ENCODE results near the gene RRP9. TPM values are rescaled to one million over a fixed set of nuclear protein-coding genes. Genes with fewer than 3 reads are reported as not detected.

The RRP9 gene
- total and polyA plus RNA-seq, 2 donors (not counting 1 experiment from before 2014, with no cell fraction given) = 10.6 to 19.7 TPM

DNA sequence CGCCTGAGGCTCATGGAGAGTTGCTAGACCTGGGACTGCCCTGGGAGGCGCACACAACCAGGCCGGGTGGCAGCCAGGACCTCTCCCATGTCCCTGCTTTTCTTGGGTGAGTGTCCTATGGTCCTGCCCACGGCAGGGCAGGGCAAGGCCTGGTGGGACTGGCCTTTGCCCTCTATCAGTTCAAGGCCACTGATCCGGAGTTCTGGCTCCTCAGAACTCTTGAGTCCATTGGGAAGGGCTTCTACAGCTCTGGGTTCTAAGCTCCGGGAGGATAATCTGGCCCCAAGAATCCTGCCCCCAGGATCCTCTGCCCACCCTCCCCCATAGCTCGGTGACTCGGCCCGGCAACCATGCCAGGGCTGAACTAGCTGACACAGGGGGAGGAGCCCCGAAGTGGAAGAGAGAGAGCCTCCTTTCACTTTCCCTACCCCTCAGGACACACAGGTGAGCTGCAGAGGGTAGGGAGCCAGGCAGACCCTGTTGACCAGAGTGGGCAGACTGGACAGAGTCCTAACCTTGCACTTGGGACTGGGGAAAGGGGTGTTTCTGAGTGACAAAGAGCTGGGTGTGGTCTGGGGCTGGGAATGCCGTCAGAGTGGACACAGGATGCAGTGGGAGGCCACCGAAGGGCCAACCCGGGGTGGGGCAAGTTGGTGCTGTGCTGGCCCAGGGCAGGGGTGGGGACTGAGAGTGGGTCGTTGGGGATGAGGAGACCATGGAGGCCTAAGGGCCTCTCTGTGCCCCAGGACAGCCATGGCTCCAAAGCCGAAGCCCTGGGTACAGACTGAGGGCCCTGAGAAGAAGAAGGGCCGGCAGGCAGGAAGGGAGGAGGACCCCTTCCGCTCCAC lies 1.1 kb upstream of the RRP9 start:
- no peak for TF ChIP-seq EZH2 (IDR thresholded peaks at IDR 0.05; ENCODE audit: low read length, missing control alignments)
- TF ChIP-seq, protein P1, sequence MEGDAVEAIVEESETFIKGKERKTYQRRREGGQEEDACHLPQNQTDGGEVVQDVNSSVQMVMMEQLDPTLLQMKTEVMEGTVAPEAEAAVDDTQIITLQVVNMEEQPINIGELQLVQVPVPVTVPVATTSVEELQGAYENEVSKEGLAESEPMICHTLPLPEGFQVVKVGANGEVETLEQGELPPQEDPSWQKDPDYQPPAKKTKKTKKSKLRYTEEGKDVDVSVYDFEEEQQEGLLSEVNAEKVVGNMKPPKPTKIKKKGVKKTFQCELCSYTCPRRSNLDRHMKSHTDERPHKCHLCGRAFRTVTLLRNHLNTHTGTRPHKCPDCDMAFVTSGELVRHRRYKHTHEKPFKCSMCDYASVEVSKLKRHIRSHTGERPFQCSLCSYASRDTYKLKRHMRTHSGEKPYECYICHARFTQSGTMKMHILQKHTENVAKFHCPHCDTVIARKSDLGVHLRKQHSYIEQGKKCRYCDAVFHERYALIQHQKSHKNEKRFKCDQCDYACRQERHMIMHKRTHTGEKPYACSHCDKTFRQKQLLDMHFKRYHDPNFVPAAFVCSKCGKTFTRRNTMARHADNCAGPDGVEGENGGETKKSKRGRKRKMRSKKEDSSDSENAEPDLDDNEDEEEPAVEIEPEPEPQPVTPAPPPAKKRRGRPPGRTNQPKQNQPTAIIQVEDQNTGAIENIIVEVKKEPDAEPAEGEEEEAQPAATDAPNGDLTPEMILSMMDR (conservative IDR thresholded peaks at IDR 0.05 in 1 of 2, IDR thresholded peaks at IDR 0.05 in 1 of 2; ENCODE audit: low read depth in 1 of 2, low read length in 2 of 2) = no peak
- Histone ChIP-seq H3K36me3 (ENCODE audit: control insufficient read depth, insufficient read depth, low read length) (peaks cover 2% of the 10 kb centered on the region), H3K27me3 (ENCODE audit: control insufficient read depth, insufficient read depth, low read length) (no peaks in the 10 kb centered on the region), H3K4me3 (replicated peaks in 1 of 4; ENCODE audit: control extremely low read depth in 1 of 4, insufficient read depth in 1 of 4, low read depth in 3 of 4, low read length in 4 of 4) (peak overlapping the region; percentile 29 to 53 (median 41)), H3K9ac (ENCODE audit: insufficient read depth, low read length) (peak overlapping the region; percentile 84), H4K20me1 (ENCODE audit: control insufficient read depth, extremely low read depth, insufficient read depth, low read length) (no peaks in the 10 kb centered on the region), H3K4me1 (ENCODE audit: control insufficient read depth, extremely low read depth, insufficient read depth, low read length) (peaks cover 15% of the 10 kb centered on the region), H3K79me2 (ENCODE audit: control insufficient read depth, insufficient read depth, low read length) (peaks cover 19% of the 10 kb centered on the region), H3K9me3 (ENCODE audit: control insufficient read depth, insufficient read depth, low read depth, low read length) (no peaks in the 10 kb centered on the region), H3K4me2 (ENCODE audit: extremely low read depth, insufficient read depth, low read length) (peak overlapping the region; percentile 84), H3K27ac (ENCODE audit: insufficient read depth, low read length) (peak overlapping the region; percentile 94), H2AFZ (ENCODE audit: low read length) (peak overlapping the region; percentile 82)
- peak; percentile 47 to 48 for DNase-seq (ENCODE audit: low read depth in 2 of 2)

DNA sequence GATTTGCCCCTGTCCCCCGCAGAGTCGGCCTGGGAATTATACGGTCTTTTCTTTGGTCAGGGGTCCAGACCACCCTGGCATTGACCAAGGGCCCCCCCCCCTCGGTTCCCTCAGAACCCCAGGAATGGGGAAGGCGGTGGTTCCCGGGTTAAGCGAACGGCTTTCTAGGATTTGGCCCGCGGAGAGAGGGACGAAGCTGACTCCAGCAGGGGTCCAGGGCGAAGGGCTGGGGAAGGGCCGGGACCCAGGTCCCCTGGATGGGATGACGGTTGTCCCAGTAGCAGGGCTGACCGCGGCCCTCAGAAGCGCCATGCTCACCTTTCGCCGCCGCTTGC lies 274 bp downstream of the RRP9 start:
- Histone ChIP-seq H3K79me2 (ENCODE audit: control insufficient read depth, insufficient read depth, low read length) (peaks cover 19% of the 10 kb centered on the region), H3K4me3 (replicated peaks in 1 of 4; ENCODE audit: control extremely low read depth in 1 of 4, insufficient read depth in 1 of 4, low read depth in 3 of 4, low read length in 4 of 4) (peak overlapping the region; percentile 46 to 90 (median 64)), H3K27me3 (ENCODE audit: control insufficient read depth, insufficient read depth, low read length) (no peaks in the 10 kb centered on the region), H4K20me1 (ENCODE audit: control insufficient read depth, extremely low read depth, insufficient read depth, low read length) (no peaks in the 10 kb centered on the region), H3K27ac (ENCODE audit: insufficient read depth, low read length) (peak overlapping the region; percentile 40), H3K4me1 (ENCODE audit: control insufficient read depth, extremely low read depth, insufficient read depth, low read length) (peaks cover 15% of the 10 kb centered on the region), H3K9ac (ENCODE audit: insufficient read depth, low read length) (peak overlapping the region; percentile 68), H3K4me2 (ENCODE audit: extremely low read depth, insufficient read depth, low read length) (peak overlapping the region; percentile 91), H3K9me3 (ENCODE audit: control insufficient read depth, insufficient read depth, low read depth, low read length) (no peaks in the 10 kb centered on the region), H3K36me3 (ENCODE audit: control insufficient read depth, insufficient read depth, low read length) (peaks cover 4% of the 10 kb centered on the region), H2AFZ (ENCODE audit: low read length) (no peak overlapping the region)
- TF ChIP-seq EZH2 (IDR thresholded peaks at IDR 0.05; ENCODE audit: low read length, missing control alignments) = no peak
- TF ChIP-seq, protein P1 (conservative IDR thresholded peaks at IDR 0.05 in 1 of 2, IDR thresholded peaks at IDR 0.05 in 1 of 2; ENCODE audit: low read depth in 1 of 2, low read length in 2 of 2) = no peak
- DNase-seq (ENCODE audit: low read depth in 2 of 2) = no peak

DNA sequence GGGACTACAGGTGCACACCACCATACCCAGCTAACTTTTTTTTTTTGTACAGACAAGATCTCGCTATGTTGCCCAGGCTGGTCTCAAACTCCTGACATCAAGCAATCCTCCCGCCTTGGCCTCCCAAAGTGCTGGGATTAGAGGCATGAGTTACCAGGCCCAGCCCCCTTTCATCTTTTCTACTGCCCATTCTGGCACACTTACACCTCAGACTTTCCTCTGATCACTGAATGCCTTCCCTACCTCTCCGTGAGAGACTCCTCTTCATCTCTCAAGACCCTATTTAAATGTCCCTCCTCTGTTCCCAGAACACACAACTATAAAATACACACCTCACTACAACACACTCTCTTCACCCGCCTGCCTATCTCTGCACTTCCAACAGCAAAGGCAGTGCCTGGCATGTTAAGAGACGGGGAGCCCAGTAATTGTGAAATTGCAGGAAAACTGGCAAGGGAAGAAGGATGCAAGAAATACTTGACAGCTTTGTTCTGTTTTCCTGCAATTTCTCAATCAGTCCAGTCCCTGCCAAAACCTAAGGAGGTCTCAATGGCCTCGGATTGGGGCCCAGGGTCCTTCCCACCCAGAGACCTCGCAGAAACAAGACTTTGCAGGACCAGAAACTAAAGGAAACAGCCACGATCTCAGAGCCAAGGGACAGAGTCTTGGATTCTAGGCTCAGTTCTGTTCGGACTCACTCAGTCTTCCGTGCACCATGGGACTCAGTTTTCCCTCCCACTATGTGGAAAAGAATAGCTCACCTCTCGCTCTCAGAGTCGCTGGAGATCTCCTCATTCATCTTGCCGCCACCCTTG lies 849 bp downstream of the RRP9 start:
- no peak overlapping the region for H2AFZ ChIP-seq (ENCODE audit: low read length)
- peaks cover 15% of the 10 kb centered on the region for H3K4me1 ChIP-seq (ENCODE audit: control insufficient read depth, extremely low read depth, insufficient read depth, low read length)
- H4K20me1 ChIP-seq (ENCODE audit: control insufficient read depth, extremely low read depth, insufficient read depth, low read length) = no peaks in the 10 kb centered on the region
- H3K79me2 ChIP-seq (ENCODE audit: control insufficient read depth, insufficient read depth, low read length) = peaks cover 19% of the 10 kb centered on the region
- peak overlapping the region; percentile 68 for H3K9ac ChIP-seq (ENCODE audit: insufficient read depth, low read length)
- H3K36me3 ChIP-seq (ENCODE audit: control insufficient read depth, insufficient read depth, low read length) = peaks cover 7% of the 10 kb centered on the region
- peak in 1 of 2 donors; percentile 30 for DNase-seq (ENCODE audit: low read depth in 2 of 2)
- H3K9me3 ChIP-seq (ENCODE audit: control insufficient read depth, insufficient read depth, low read depth, low read length) = no peaks in the 10 kb centered on the region
- H3K4me3 ChIP-seq (replicated peaks in 1 of 4; ENCODE audit: control extremely low read depth in 1 of 4, insufficient read depth in 1 of 4, low read depth in 3 of 4, low read length in 4 of 4) = peak overlapping the region; percentile 46 to 90 (median 64)
- no peak for TF ChIP-seq EZH2 (IDR thresholded peaks at IDR 0.05; ENCODE audit: low read length, missing control alignments)
- TF ChIP-seq, protein P1 (conservative IDR thresholded peaks at IDR 0.05 in 1 of 2, IDR thresholded peaks at IDR 0.05 in 1 of 2; ENCODE audit: low read depth in 1 of 2, low read length in 2 of 2) = no peak
- H3K4me2 ChIP-seq (ENCODE audit: extremely low read depth, insufficient read depth, low read length) = peak overlapping the region; percentile 91
- no peaks in the 10 kb centered on the region for H3K27me3 ChIP-seq (ENCODE audit: control insufficient read depth, insufficient read depth, low read length)
- H3K27ac ChIP-seq (ENCODE audit: insufficient read depth, low read length) = peak overlapping the region; percentile 40

All from fibroblast of lung (primary cell).